ENCODE results near the gene POLR2H.

The POLR2H gene

GRCh38 chr3:184352897-184353545, 8.5 kb upstream of the POLR2H start:
- no peak for DNase-seq

DNA sequence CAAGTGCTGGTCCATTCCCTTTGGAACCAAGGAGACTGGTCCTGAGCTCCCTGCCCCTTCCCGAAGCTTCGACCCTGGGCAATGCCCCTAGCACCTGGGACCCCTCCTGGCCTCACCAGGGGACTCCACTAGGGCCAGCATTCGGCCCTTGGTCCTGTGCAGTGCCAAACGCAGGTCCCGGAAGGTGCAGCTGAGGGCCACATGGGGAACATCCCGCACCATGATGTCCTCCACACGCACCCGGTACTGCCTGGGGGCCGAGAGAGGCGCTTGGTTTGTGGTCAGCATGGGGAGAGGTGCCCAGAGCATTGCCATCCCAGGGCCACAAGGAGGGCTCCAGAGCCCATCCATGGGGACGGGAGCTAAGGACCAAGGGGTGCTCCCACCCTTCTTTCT, 8.0 kb upstream of the POLR2H start:
- no peak for DNase-seq

DNA sequence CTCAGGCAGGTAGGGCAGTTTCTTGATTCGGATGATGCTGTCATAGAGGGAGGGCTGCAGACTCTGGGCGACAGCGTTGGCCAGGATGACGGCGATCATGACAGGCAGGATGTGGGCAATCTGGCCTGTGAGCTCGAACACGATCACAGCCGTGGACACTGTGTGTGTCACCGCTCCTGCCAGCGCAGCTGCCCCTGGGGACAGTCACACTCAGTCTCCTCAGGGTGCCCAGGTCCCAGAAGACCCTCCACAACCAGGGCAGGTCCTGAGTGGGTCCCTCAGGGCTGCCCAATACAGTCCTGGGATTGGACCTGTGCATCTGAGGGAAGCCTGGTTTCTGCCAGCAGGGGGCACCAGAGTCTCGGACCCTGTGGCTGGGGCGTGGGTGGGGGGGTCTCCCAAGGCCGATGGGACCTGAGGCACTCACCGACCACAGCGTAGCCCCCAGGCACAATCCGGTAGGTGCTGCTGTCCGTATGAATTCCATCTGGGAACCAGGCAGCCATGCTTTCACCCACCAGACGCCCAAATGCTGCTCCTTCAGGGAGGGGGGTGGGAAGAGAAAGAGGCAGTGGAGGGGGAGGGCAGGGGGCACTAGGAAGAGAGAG, 7.3 kb upstream of the POLR2H start:
- no peak for DNase-seq

DNA sequence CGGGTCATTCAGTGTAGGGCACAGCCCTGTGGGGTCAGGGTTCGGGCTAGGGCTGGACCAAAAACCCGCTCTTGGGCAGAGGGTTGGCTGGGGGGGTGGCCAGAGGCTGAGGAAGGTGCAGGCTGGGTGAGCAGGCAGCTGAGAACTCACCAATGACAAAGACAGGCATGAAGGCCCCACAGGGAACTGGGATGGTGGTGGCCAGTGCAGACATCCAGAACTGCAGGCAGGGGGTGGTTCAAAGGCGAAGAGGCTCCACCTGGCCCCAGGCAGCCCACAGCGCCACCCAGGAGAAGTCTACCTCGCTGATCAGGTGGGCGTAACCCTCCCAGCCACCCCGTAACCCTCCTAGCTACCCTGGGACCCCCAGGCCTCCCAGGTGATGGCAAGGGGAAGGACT, 6.8 kb upstream of the POLR2H start:
- DNase-seq: no peak

GRCh38 chr3:184355261-184356040, 6.1 kb upstream of the POLR2H start:
- DNase-seq: no peak

GRCh38 chr3:184357248-184358123, 4.0 kb upstream of the POLR2H start:
- DNase-seq: no peak

DNA sequence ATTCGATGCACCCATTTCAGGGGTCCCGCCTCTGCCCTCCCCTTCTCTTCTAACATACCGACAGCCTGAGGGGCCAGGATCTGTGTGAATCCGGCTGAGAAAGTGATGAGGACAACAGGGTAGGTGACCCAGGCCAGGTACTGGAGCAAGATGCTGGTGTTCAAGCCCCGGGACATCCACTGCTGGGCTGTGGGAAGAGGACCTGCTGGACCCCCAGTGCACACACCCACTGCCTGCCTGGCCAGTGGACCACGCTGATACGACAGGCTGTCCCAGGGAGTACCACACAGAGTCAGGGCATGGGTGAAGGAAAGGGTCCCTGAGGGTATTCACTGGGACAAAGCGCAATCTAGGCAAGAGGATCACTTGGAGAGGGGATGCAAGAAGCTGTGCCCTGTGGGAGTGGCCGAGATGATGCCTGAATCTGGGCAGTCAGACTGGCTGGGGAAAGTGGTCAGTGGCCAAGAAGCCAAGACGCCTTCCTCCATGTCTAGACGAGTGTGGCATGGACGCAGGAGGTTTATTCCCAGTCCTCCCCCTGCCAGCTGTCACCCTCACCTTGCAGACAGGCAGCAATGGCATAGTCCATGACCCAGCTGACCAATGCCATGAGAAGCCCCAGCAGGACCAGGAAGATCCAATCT, 3.3 kb upstream of the POLR2H start:
- no peak for DNase-seq

DNA sequence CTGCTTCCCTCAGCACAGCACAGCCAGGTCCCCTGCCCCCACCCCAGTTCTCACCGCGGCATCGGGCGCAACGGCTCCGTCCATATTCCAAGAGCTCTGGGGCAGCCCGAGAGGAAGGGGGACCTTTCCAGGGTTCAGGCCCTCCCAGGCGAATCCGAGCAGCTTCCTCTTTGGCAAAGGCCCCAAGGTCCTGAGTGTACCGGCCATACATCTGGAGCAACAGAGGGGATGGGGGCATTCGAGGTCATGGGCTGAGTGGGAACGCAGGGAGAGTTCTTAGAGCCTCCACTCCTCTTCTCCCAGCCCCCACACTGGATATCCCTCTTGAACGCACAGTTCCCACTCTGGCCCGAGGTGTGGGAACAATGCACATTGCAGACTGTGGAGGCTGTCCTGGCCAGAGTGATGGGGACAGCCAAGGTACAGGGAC, 2.6 kb upstream of the POLR2H start:
- DNase-seq: no peak

DNA sequence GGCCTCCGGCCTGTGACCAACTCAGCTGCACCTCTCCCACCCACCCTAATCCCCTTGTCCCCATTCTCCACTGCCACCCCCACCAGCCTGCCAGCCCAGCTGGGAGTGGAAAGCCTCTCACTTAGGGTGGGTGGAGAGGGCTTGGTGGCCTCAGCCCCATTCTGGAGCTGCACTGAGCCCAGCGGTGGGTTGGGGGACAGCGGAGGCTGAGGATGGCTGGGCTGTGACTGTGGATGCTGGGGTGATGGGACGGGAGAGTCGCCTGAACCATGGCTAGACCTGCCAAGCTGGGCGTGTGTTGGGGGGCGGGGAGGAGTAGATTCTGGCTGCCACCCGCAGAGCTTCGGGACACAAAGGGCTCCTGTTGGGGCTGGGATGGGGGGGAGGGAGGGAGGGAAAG, 1.9 kb upstream of the POLR2H start:
- DNase-seq: no peak

DNA sequence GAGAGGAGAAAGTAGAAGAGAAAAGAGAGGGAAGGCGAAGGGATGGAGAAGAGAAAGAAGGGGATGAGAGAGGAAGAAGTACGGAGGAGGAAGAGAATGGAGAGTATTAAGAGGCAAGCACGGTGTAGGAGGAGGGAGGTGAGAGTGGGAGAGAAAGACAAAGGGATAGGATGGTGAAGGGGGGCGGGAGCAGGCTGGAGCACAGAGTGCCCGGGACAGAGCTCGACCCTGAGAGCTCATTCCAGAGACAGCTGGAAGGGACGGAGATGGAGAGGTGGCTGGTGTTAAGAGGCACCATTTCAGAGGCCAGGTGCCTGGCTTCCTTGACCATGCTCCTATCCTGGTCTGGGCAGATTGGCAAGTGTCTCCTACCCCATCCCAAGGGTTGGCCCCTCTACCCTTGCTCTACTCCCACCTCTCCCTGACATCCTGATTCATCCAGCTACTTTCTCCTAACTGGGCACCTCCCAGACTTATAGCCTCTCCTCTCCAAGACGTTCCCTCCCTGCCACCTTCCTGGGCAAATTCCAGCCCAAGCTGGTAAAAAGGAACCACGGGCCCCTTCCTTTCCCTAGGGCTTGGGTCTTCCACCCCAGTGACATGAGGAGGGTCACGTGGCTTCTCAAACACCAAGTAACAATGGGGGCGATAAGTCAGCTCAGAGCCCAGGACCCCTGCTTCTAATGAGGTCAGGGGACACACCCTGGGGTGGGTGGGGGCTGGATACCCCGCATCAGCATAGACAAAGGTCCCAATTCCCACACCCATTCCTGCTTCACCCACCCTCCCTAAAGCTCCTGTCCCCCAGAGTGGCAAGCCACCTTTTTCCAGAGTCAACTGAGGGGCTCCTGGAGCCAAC, 1.2 kb upstream of the POLR2H start:
- no peak for DNase-seq

GRCh38 chr3:184360929-184361531, 480 bp upstream of the POLR2H start:
- no peak for DNase-seq

- DNase-seq: peak; percentile 28
These were observed 590 bp downstream of the POLR2H start for GRCh38 chr3:184361932-184362667.

DNA sequence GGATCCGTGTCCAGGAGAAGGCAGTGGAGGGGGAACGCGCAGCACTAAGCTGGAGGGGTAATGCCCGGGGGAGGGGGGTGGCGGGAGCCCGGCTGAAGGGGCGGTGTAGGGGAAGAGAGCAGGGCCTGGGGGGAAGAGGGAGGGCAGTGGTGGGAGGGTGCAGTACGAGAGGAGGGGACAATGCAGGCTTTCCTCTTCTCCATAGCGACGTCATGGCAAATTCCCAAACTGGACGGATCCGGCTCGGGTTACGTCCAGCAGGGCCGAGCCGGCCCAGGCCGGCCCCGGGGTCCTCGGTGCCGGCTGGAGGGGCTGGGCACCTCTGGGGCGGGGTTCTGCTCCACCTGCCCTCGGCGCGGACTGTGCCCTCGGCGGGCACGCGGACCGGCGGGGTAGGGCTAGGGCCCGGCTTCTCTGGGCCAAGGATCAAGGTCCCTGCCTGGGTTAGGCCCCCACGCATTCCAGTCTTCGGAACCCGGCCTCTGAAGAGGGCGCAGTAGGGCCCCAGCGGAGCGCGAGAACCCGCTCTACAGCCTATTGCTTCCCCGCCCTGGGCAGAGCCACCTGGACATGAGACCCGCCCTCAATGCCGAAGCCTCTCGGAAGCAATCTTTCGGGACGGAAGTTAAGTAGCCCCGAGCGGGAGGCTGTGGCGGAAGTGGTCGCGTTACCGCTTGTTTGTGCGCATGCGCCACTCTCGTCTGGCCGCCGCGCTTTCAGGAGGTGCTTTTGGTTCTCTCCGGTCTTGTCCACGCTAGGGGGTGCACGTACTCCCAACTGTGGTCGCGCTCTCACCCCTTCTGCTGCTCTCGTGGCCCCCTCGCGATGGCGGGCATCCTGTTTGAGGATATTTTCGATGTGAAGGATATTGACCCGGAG, 1.4 kb downstream of the POLR2H start:
- peak; percentile 96 for DNase-seq

- no peak for DNase-seq
These were observed 5.2 kb downstream of the POLR2H start for GRCh38 chr3:184366619-184367289.

DNA sequence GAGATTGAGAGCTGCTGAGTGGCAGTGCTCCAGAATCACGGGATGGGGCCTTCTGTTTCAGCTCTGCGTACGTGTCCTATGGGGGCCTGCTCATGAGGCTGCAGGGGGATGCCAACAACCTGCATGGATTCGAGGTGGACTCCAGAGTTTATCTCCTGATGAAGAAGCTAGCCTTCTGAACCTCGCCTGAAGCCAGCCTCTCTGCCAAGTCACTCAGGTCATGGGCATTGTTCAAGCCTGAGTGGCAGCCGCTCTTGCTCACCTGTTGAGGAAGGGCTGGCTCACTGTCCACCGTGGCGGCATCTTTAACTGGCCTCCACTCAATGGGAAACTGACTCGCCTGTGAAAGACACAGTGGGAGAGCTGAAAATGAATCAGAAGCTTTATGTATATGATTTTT, 6.6 kb downstream of the POLR2H start:
- no peak for DNase-seq

DNA sequence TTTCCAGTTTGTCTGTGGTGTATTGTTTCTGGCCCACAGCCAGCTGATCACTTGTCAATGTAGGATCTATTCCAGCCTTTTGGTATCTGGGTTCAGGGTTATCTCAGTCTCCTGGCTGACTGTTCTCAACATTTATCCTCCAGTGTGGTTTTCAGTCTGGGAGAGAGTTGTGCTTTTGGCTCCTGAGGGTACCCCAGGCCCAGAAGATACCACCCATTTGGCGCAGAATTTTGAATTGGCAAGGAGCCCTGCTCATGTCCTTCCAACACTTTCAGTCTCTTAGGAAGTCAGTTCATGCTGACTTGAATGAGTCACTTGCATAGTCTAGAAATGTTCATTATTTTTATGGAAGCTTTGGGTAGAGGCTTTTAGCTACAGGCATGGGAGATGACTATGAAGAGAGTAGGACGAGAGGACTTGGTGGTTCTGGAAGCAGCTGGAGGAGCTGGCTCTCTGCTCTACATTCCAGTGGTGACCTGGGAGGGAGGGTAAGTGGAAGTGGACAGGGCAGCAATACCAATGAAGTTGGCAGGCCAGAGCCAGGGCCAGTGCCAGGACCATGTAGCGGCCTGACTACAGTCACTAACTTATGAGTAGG, 7.2 kb downstream of the POLR2H start:
- no peak for DNase-seq

GRCh38 chr3:184371570-184372018, 10.1 kb downstream of the POLR2H start:
- peak; percentile 19 for DNase-seq

- no peak for DNase-seq
These were observed 10.8 kb downstream of the POLR2H start for GRCh38 chr3:184372296-184372821.
